Measurements from ENCODE around the gene CIPC. TPM values are rescaled to one million over a fixed set of nuclear protein-coding genes. Genes with fewer than 3 reads are reported as not detected.
A peak's percentile ranks its signal among the peaks of the same experiment; 100 is the strongest.

CIPC gene
- total RNA-seq, 1 experiment from 2014 or later, result 66.3 TPM

- intact Hi-C loops (cut with micrococcal nuclease; ENCODE audit: unreplicated experiment), result no loop called here
- Histone ChIP-seq H3K4me1 (replicated peaks; ENCODE audit: insufficient read depth) (peaks cover 51% of the 10 kb centered on the region), H2AFZ (no peak overlapping the region), H3K9me3 (ENCODE audit: insufficient read depth, low read depth) (no peaks in the 10 kb centered on the region), H3K27me3 (ENCODE audit: insufficient read depth, low read depth) (no peaks in the 10 kb centered on the region), H3K27ac (no peak overlapping the region), H4K20me1 (ENCODE audit: insufficient read depth) (no peaks in the 10 kb centered on the region), H3K4me2 (no peak overlapping the region), H3K4me3 (no peak overlapping the region), H3K9me2 (ENCODE audit: insufficient read depth) (no peaks in the 10 kb centered on the region), H3K79me2 (ENCODE audit: low read depth) (no peaks in the 10 kb centered on the region), H3K36me3 (ENCODE audit: low read depth) (no peaks in the 10 kb centered on the region), H3F3A (ENCODE audit: insufficient read depth, low read depth) (peaks cover 13% of the 10 kb centered on the region)
- no peak for DNase-seq
- BruUV-seq (replicated peaks), result no TSS peak
- ChIA-PET POLR2A (ENCODE audit: unreplicated experiment) (interaction anchor here (0.6 to 0.7 kb wide), 3 partner anchors 21 to 111 kb away, joined by 5 to 6 read pairs (median 5); no protein-coding TSS in a partner anchor), CTCF (interaction anchor here (0.5 to 8.2 kb wide), 10 partner anchors 19 to 392 kb away, joined by 3 to 151 read pairs (median 6); no protein-coding TSS in a partner anchor)
- TF ChIP-seq EZH2 (IDR thresholded peaks at IDR 0.05; ENCODE audit: low read depth) (no peak), CTCF (conservative IDR thresholded peaks at IDR 0.05) (no peak)
Measured at GRCh38 chr14:77066578-77067172, 31.4 kb upstream of the CIPC start.

- H3F3A ChIP-seq (ENCODE audit: insufficient read depth, low read depth), result peaks cover 25% of the 10 kb centered on the region
- no peak overlapping the region for H3K4me3 ChIP-seq
- BruUV-seq (replicated peaks), result no TSS peak
- ChIA-PET POLR2A (ENCODE audit: unreplicated experiment) (interaction anchor here (0.6 to 0.9 kb wide), 5 partner anchors 42 to 253 kb away, joined by 3 to 16 read pairs (median 6); partner anchors contain the start of genes GSTZ1 and POMT2), CTCF (interaction anchor here (0.6 to 8.2 kb wide), 12 partner anchors 17 to 194 kb away, joined by 3 to 151 read pairs (median 8); no protein-coding TSS in a partner anchor)
- H4K20me1 ChIP-seq (ENCODE audit: insufficient read depth), result no peaks in the 10 kb centered on the region
- H3K79me2 ChIP-seq (ENCODE audit: low read depth), result no peaks in the 10 kb centered on the region
- no peak for TF ChIP-seq EZH2 (IDR thresholded peaks at IDR 0.05; ENCODE audit: low read depth)
- TF ChIP-seq CTCF (conservative IDR thresholded peaks at IDR 0.05), result peak; percentile 100
- no peaks in the 10 kb centered on the region for H3K9me3 ChIP-seq (ENCODE audit: insufficient read depth, low read depth)
- no peak overlapping the region for H3K27ac ChIP-seq
- peak; percentile 74 to 93 for DNase-seq
- H3K4me1 ChIP-seq (replicated peaks; ENCODE audit: insufficient read depth), result peaks cover 54% of the 10 kb centered on the region
- H3K4me2 ChIP-seq, result peak overlapping the region; percentile 14
- intact Hi-C loops (cut with micrococcal nuclease; ENCODE audit: unreplicated experiment), result loop anchor here (1.0 kb wide), 7 partner anchors 40 to 155 kb away; partner anchors contain the start of gene IRF2BPL
- no peaks in the 10 kb centered on the region for H3K27me3 ChIP-seq (ENCODE audit: insufficient read depth, low read depth)
- H2AFZ ChIP-seq, result no peak overlapping the region
- no peaks in the 10 kb centered on the region for H3K9me2 ChIP-seq (ENCODE audit: insufficient read depth)
- H3K36me3 ChIP-seq (ENCODE audit: low read depth), result no peaks in the 10 kb centered on the region
Measured at GRCh38 chr14:77067632-77068516, 30.2 kb upstream of the CIPC start.

- DNase-seq, result no peak
- no peak; the same call in 1 of the 2 replicates for TF ChIP-seq CTCF (conservative IDR thresholded peaks at IDR 0.05)
- TF ChIP-seq EZH2 (IDR thresholded peaks at IDR 0.05; ENCODE audit: low read depth), result no peak
- intact Hi-C loops (cut with micrococcal nuclease; ENCODE audit: unreplicated experiment), result loop anchor here (1.0 kb wide), 7 partner anchors 40 to 155 kb away; partner anchors contain the start of gene IRF2BPL
- Histone ChIP-seq H3K4me3 (no peak overlapping the region), H3K9me2 (ENCODE audit: insufficient read depth) (no peaks in the 10 kb centered on the region), H3K79me2 (ENCODE audit: low read depth) (no peaks in the 10 kb centered on the region), H2AFZ (no peak overlapping the region), H3F3A (ENCODE audit: insufficient read depth, low read depth) (peaks cover 30% of the 10 kb centered on the region), H3K27me3 (ENCODE audit: insufficient read depth, low read depth) (no peaks in the 10 kb centered on the region), H4K20me1 (ENCODE audit: insufficient read depth) (no peaks in the 10 kb centered on the region), H3K4me1 (replicated peaks; ENCODE audit: insufficient read depth) (peaks cover 57% of the 10 kb centered on the region), H3K27ac (no peak overlapping the region), H3K36me3 (ENCODE audit: low read depth) (no peaks in the 10 kb centered on the region), H3K4me2 (peak overlapping the region; percentile 14), H3K9me3 (ENCODE audit: insufficient read depth, low read depth) (no peaks in the 10 kb centered on the region)
- ChIA-PET POLR2A (ENCODE audit: unreplicated experiment) (interaction anchor here (0.7 to 0.9 kb wide), 2 partner anchors 43 to 252 kb away, joined by 4 to 9 read pairs; partner anchors contain the start of genes GSTZ1 and POMT2), CTCF (interaction anchor here (0.6 to 8.2 kb wide), 10 partner anchors 23 to 194 kb away, joined by 3 to 151 read pairs (median 8); no protein-coding TSS in a partner anchor)
- no TSS peak for BruUV-seq (replicated peaks)
Measured at GRCh38 chr14:77068517-77069200, 29.4 kb upstream of the CIPC start.
